Keratinocyte (primary cell): ENCODE data around the gene LRRC10. TPM values are rescaled to one million over a fixed set of nuclear protein-coding genes. Genes with fewer than 3 reads are reported as not detected.

Source experiments
- DNase-seq: peaks from one replicate; pipeline ENCODE4 v3.0.0-alpha.2; 2011; ENCODE audit warnings: low read depth, missing footprints, low spot score
- FAIRE-seq: peaks from 2 replicates; lab custom pipeline; 2011; peaks lifted over from hg19 to GRCh38; lab: Jason Lieb, UNC
- H2AFZ ChIP-seq: 2 replicates; pipeline ENCODE4 v1.6.0; 2012; ENCODE audit warnings: low read length, control low read depth, inconsistent platforms; ENCODE audit not compliant: control insufficient read depth
- H3K27ac ChIP-seq: 2 replicates; pipeline ENCODE4 v1.5.1; 2011; ENCODE audit warnings: low read length; ENCODE audit not compliant: control insufficient read depth, insufficient read depth
- H3K27me3 ChIP-seq: 3 replicates; pipeline ENCODE4 v1.6.0; 2011; ENCODE audit warnings: low read length; ENCODE audit not compliant: control insufficient read depth, insufficient read depth; ENCODE audit errors: extremely low read depth
- H3K36me3 ChIP-seq, 2 experiments: 2 replicates in 1 of 2; 3 replicates in 1 of 2; pipeline ENCODE4 v1.5.1; 2011; ENCODE audit warnings: low read length in 2 of 2, mild to moderate bottlenecking in 1 of 2; ENCODE audit not compliant: control insufficient read depth in 2 of 2, insufficient read depth in 2 of 2; ENCODE audit errors: extremely low read depth in 1 of 2
- H3K4me1 ChIP-seq: 3 replicates; pipeline ENCODE4 v1.5.1; 2011; ENCODE audit warnings: low read length; ENCODE audit not compliant: control insufficient read depth, insufficient read depth; ENCODE audit errors: extremely low read depth
- H3K4me2 ChIP-seq: 3 replicates; pipeline ENCODE4 v1.6.0; 2011; ENCODE audit warnings: low read depth, low read length; ENCODE audit not compliant: control insufficient read depth, insufficient read depth; ENCODE audit errors: extremely low read depth
- H3K4me3 ChIP-seq, 3 experiments: fragments of 200-600 bp in 1 of 3; sonication (generic) in 1 of 3; 2 replicates in 2 of 3; 3 replicates in 1 of 3; pipeline ENCODE4 v1.5.1; 2011 to 2016; ENCODE audit warnings: low read length in 3 of 3, mild to moderate bottlenecking in 3 of 3, control low read depth in 2 of 3, inconsistent platforms in 1 of 3, low read depth in 1 of 3, mixed read lengths in 1 of 3, mixed run types in 1 of 3, moderate library complexity in 1 of 3; ENCODE audit not compliant: control insufficient read depth in 2 of 3, insufficient read depth in 2 of 3; ENCODE audit errors: extremely low read depth in 1 of 3
- H3K79me2 ChIP-seq: 2 replicates; pipeline ENCODE4 v1.6.0; 2012; ENCODE audit warnings: low read length; ENCODE audit not compliant: control insufficient read depth, insufficient read depth
- H3K9ac ChIP-seq: 3 replicates; pipeline ENCODE4 v1.6.0; 2011; ENCODE audit warnings: low read length; ENCODE audit not compliant: control insufficient read depth, insufficient read depth; ENCODE audit errors: extremely low read depth
- H3K9me1 ChIP-seq: 3 replicates; pipeline ENCODE4 v1.6.0; 2011; ENCODE audit warnings: low read length; ENCODE audit not compliant: control insufficient read depth, insufficient read depth; ENCODE audit errors: extremely low read depth
- H3K9me3 ChIP-seq: 2 replicates; pipeline ENCODE4 v1.5.1; 2012; ENCODE audit warnings: low read depth, low read length; ENCODE audit not compliant: control insufficient read depth
- H4K20me1 ChIP-seq: 3 replicates; pipeline ENCODE4 v1.6.0; 2011; ENCODE audit warnings: low read length; ENCODE audit not compliant: control insufficient read depth, insufficient read depth; ENCODE audit errors: extremely low read depth
- EZH2 ChIP-seq: IDR thresholded peaks from one replicate; pipeline ENCODE4 v1.6.1; 2012; ENCODE audit warnings: inconsistent platforms, mild to moderate bottlenecking, low read length, moderate library complexity
- dilution Hi-C: fragments of 300-500 bp; cut with MboI; formaldehyde crosslinking; loops from one replicate; pipeline ENCODE4 v1.7.0; 2020; ENCODE audit warnings: low sequenced_read_pairs; ENCODE audit not compliant: extremely low pct_ligation_motif_present
- polyA plus RNA-seq, 5 experiments: library from polyadenylated mRNA; depleted of rRNA in 3 of 5; stranded (reverse) in 3 of 5; stranded (forward) in 1 of 5; unstranded in 1 of 5; fragments of >200 nt; gene quantifications; 1 replicate in 1 of 5; 2 replicates in 3 of 5; 3 replicates in 1 of 5; pipeline versions ENCODE4 v1.2.1 to v1.2.3, GENCODE V29; 2011 to 2012; ENCODE audit warnings: missing spikeins in 2 of 5, low read depth in 1 of 5, low replicate concordance in 1 of 5
- TF ChIP-seq, protein P1 (sequence below), 3 experiments: IDR thresholded peaks in 1 of 3; conservative IDR thresholded peaks in 1 of 3; optimal IDR thresholded peaks in 1 of 3; 2 replicates in 2 of 3; 3 replicates in 1 of 3; pipeline versions ENCODE3 to v1.5.1; 2011; ENCODE audit warnings: low read length in 3 of 3, mild to moderate bottlenecking in 3 of 3, moderate library complexity in 2 of 3, control low read depth in 1 of 3, inconsistent platforms in 1 of 3; ENCODE audit not compliant: insufficient read depth in 2 of 3; ENCODE audit errors: extremely low read depth in 1 of 3

The LRRC10 gene
- polyA plus RNA-seq, 1 donor (not counting 4 experiments of a cell fraction or from before 2014, with no cell fraction given): not detected

DNA sequence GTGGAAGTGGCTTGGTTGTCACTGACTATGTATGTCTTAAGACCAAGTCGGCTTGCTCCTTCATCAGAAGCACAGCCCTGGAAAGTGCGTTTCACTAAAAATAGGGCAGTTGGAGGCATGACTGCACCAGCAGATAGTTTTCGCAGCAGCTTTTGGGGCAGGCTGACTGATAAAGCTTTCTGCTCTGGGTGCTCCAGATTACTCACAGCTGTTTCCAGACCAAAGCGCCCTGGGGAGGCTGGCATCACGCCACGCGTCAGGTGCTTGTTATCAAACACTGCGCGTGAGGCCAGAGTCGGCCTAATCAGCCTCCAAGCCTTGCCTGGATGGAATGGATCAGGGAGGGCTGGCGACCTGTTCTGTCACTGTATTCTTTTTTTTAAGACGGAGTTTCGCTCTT, 13.3 kb upstream of the LRRC10 start:
- H3K9ac ChIP-seq: no peak overlapping the region
- no peak overlapping the region for H3K27ac ChIP-seq
- no peaks in the 10 kb centered on the region for H4K20me1 ChIP-seq
- H3K9me3 ChIP-seq: no peaks in the 10 kb centered on the region
- H3K79me2 ChIP-seq: no peaks in the 10 kb centered on the region
- no peak overlapping the region for H3K4me3 ChIP-seq
- no peak for TF ChIP-seq EZH2
- TF ChIP-seq, protein P1, sequence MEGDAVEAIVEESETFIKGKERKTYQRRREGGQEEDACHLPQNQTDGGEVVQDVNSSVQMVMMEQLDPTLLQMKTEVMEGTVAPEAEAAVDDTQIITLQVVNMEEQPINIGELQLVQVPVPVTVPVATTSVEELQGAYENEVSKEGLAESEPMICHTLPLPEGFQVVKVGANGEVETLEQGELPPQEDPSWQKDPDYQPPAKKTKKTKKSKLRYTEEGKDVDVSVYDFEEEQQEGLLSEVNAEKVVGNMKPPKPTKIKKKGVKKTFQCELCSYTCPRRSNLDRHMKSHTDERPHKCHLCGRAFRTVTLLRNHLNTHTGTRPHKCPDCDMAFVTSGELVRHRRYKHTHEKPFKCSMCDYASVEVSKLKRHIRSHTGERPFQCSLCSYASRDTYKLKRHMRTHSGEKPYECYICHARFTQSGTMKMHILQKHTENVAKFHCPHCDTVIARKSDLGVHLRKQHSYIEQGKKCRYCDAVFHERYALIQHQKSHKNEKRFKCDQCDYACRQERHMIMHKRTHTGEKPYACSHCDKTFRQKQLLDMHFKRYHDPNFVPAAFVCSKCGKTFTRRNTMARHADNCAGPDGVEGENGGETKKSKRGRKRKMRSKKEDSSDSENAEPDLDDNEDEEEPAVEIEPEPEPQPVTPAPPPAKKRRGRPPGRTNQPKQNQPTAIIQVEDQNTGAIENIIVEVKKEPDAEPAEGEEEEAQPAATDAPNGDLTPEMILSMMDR (optimal IDR thresholded peaks at IDR 0.05 in 1 of 3, IDR thresholded peaks at IDR 0.05 in 1 of 3, conservative IDR thresholded peaks at IDR 0.05 in 1 of 3; ENCODE audit: extremely low read depth in 1 of 3, insufficient read depth in 2 of 3, low read length in 3 of 3): no peak
- no peaks in the 10 kb centered on the region for H3K4me1 ChIP-seq
- no peak overlapping the region for H3K4me2 ChIP-seq
- H3K27me3 ChIP-seq: peaks cover 9% of the 10 kb centered on the region
- DNase-seq (no peak), FAIRE-seq (no peak)
- no peaks in the 10 kb centered on the region for H3K36me3 ChIP-seq
- no peak overlapping the region for H2AFZ ChIP-seq
- no peaks in the 10 kb centered on the region for H3K9me1 ChIP-seq
- dilution Hi-C loops: no loop called here

DNA sequence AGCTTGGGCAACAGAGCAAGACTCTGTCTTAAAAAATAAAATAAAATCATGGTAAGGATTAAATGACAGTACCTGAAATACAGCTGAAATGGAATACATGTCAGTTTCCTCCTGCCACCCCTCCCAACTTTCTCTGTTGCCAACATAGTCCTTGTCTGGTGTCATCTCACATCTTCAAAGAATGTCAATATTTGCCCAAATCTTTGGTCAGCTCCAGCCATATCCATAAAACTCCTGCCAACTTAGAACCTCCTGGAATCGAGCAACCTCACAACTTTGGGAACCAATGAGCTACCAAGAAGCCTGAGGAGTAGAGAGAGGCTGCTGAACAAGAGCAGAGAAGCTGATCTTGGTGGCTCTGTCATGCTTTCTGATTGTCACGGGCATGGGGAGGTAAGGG, 10.8 kb upstream of the LRRC10 start:
- no peak for DNase-seq
- Histone ChIP-seq H3K36me3 (no peaks in the 10 kb centered on the region), H3K4me1 (no peaks in the 10 kb centered on the region), H3K9ac (no peak overlapping the region), H2AFZ (no peak overlapping the region), H3K27ac (no peak overlapping the region), H3K79me2 (no peaks in the 10 kb centered on the region), H3K27me3 (peaks cover 16% of the 10 kb centered on the region), H3K4me3 (no peak overlapping the region), H4K20me1 (no peaks in the 10 kb centered on the region), H3K9me1 (no peaks in the 10 kb centered on the region), H3K4me2 (no peak overlapping the region), H3K9me3 (no peaks in the 10 kb centered on the region)
- no peak for TF ChIP-seq EZH2
- TF ChIP-seq, protein P1 (optimal IDR thresholded peaks at IDR 0.05 in 1 of 3, IDR thresholded peaks at IDR 0.05 in 1 of 3, conservative IDR thresholded peaks at IDR 0.05 in 1 of 3; ENCODE audit: extremely low read depth in 1 of 3, insufficient read depth in 2 of 3, low read length in 3 of 3): no peak
- FAIRE-seq: no peak
- dilution Hi-C loops: no loop called here
